ENCODE data around the gene MYCT1.

GRCh38 chr6:152727507-152727906 is 29.8 kb downstream of the MYCT1 start:
- TF ChIP-seq POLR2A (IDR thresholded peaks at IDR 0.05; ENCODE audit: borderline replicate concordance, extremely low read depth, insufficient read depth, insufficient read length), result no peak
- TF ChIP-seq CTCF (IDR thresholded peaks at IDR 0.05 in 2 of 3, conservative IDR thresholded peaks at IDR 0.05 in 1 of 3; ENCODE audit: borderline replicate concordance in 1 of 3, insufficient read depth in 1 of 3, low read depth in 2 of 3, low read length in 2 of 3), result peak; percentile 13 to 43 (median 42); a peak in 4 of 6 replicates

Measured in HCT116 (cell line).